ENCODE measurements around the gene MS4A1.
"Not testable (repeated sequence)": the region's sequence is repeated elsewhere in the genome, so short reads cannot be mapped to it uniquely, and the experiment has no call there.

Gene MS4A1

DNA sequence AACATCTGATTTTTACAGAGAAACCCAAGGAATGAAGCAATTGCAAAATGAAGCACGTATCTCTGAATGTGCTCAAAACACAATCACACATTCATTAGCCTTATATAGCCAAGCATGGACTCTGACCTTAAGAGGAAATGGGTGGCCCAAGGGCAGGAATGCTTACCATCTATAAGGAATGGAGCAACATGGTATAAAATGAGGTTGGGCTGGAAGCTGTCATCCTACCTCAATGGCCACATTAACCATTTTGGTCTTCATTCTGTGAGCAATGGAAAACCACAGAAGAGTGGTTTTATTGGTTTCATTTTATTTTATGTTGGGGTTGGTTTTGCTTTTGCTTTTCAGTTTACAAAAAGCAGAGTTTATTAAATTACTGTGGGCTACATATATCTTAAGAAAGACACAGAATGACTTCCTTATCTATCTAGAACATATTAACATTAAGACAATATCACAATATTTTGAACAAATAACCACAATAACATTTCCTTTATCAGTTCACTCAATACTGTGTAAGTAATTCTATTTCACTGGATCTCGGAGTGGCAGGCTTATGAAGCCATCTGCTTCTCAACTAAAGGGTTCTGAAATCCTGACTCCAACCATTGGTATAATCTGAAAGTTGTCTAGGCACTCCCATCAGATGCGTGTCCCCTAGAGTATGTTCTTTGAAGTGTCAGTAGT, 48.7 kb downstream of the MS4A1 start:
- DNase-seq (ENCODE audit: low read depth) = no peak

DNA sequence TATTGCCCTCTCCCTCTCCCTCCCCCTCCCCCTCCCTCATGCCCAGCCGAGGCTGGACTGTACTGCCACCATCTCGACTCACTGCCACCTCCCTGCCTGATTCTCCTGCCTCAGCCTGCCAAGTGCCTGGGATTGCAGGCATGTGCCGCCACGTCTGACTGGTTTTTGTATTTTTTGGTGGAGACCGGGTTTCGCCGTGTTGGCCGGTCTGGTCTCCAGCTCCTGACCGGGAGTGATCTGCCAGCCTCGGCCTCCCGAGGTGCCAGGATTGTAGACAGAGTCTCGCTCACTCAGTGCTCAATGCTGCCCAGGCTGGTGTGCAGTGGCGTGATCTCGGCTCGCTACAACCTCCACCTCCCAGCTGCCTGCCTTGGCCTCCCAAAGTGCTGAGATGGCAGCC, 54.0 kb downstream of the MS4A1 start:
- not testable (repeated sequence) for DNase-seq (ENCODE audit: low read depth)

DNA sequence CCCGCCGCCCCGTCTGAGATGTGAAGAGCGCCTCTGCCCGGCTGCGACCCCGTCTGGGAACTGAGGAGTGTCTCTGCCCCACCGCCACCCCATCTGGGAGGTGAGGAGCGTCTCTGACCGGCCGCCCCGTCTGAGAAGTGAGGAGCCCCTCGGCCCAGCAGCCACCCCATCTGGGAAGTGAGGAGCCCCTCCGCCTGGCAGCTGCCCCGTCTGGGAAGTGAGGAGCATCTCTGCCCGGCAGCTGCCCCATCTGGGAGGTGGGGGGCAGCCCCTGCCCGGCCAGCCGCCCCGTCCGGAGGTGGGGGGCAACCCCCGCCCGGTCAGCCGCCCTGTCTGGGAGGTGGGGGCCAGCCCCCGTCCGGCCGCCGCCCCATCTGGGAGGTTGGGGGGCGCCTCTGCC, 54.6 kb downstream of the MS4A1 start:
- DNase-seq (ENCODE audit: low read depth) = not testable (repeated sequence)

DNA sequence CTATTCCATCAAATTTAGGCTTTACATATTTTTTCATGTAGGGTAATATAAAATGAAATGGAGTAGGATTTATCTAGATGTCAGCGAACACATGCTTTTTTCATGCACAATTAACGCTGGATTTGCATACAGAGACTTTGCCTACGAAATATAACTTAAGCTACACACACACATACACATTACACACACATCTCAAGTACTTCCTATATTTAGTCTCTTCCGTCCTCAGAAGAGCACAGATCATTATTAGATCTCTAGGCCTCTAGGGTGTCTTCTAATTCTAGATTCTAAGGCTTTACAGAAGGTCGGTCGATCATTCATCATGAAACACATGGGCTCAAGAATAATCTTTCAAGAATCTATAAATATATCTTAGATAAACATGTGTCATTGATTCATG, 55.7 kb downstream of the MS4A1 start:
- DNase-seq (ENCODE audit: low read depth) = no peak

DNA sequence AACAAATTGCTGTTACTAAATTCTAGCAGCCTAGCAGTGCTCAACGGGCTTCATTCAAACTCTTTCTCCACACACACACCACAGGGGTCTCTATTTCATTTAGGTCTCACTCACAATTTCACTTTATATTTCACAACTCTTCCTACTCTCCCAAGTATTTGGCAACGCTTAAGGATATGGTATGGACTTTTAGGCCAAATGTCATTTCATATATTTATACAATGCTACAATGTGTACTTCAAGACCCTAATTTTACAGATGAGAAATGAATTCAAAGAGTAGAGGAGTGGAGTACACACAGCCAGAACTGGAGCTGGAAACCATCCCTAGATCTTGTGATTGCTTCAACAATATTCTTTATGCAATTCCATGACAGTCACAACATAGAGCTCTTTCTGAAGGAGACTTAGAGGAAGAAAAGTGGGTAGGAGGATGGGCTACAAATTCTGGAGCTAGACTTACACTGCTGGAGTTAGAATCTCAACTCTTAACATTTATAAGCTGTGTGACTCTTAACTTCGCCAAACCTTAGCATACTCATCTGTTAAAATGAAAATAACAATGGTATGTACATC, 57.1 kb downstream of the MS4A1 start:
- DNase-seq (ENCODE audit: low read depth) = no peak

DNA sequence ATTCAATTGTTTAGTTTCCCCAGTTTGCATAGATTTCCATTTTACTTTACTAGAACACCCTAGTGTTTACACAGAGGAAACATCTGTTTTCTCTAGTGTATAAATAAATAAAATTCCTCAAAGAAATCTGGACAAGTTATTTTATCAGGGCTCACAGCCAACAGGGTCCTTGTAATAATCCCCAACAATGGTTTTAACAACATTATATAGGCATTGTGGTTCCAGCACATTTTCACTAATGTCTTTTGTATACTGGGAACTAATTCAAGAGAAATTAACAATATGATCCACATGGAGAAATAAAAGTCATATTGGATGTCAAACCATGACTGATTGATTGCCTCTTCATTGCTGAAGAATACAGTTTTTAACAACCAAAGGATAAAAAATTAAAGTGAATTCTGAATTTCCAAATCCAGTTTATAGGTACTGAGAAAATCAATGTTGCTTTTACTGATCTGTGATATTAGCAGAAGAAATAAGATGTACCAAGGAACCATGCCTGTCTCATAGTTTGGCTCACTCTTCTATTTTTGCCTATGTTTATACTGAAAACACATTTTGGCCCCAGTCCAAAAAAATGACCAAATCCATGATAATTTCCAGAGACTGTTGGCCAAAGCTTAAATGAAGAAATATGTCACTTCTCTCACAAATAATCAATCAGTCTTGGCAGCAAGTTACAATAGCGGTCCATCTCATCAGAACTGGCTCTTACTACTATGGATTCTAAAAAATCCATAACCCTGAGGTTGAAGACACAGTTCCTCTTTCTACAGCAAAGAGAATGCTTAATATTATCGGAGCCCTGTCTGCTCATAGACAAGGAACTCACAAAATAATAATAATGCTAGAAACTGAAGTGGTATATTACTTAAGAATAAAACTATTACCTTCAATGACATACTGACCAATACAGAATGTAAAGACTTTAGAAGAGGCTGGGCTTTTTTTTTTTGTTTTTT, 58.1 kb downstream of the MS4A1 start:
- DNase-seq (ENCODE audit: low read depth) = no peak

DNA sequence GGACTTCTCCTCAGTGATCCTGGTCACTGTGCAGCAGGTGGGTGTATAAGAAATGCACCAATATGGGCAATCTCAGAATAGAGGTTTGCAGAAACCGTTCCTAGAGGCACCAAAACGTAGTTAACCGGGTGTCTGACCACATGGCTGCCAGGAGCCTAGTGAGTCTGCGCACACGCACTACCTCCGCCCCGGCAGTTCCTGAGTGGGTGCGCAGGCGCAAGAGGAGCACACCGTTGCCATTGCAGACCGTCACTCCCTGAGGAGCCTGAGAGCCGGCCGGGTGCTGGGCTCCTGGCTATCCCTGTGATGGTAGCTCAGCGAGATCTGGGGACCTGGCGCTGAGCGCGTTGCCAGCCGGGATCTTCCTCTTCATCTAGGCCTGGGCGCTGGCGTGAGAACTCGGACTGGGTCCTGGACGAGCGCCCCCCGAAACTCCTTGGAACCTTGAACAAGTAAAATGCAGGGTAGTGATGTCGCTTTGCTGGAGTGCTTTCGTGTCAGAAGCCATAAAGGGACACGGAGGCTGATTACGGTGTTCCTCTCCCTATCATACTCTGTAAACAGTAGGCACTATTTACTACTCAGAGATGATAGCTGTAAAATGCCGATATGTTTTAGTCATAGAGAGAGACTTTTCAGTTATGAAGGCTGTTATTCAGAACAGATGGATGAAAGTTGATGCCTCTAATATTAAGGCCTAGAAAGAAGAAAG, 59.7 kb downstream of the MS4A1 start, which contains the start of gene MS4A13:
TSS of gene MS4A13 (plus strand) at position 249 of the 712 bp plus-strand sequence. CDS start 2,692 bp downstream, outside the sequence.
- no peak for DNase-seq (ENCODE audit: low read depth)
